ENCODE data around the gene INTS7.

The INTS7 gene

DNA sequence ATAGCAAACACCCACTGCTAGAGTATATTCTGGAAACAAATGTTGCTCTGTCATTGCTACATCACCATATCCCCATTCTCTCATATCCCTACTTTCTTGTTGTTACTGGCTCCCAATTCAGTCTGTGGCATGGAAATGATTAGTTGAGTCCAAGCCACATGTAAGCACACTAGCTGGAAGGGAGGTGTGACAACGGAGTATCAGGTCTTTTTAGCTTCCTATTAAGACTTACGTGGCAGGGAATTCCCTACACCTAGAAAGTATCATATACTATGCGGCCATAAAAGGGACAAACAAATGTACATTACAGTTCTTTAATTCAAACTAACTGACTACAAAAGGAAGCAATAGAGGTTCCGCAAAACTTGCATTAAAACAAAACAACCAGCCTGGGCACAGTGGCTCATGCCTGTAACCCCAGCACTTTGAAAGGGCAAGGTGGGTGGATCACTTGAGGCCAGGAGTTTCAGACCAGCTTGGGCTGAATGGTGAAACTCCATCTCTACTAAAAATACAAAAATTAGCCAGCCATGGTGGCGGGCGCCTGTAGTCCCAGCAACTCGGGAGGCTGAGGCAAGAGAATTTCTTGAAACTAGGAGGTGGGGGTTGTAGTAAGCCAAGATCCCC lies 48.6 kb downstream of the INTS7 start:
- Histone ChIP-seq H3K27me3 (ENCODE audit: insufficient read depth, low read length, poor library complexity, severe bottlenecking) (no peaks in the 10 kb centered on the region), H3K4me2 (ENCODE audit: low read depth, low read length, poor library complexity, severe bottlenecking) (no peak overlapping the region), H3F3A (ENCODE audit: low read depth) (no peaks in the 10 kb centered on the region), H3K9ac (ENCODE audit: low read depth, low read length, poor library complexity, severe bottlenecking) (no peak overlapping the region), H3K36me3 (ENCODE audit: insufficient read depth, low read length) (peaks cover 51% of the 10 kb centered on the region), H3K9me3 (ENCODE audit: insufficient read depth, low read depth, low read length) (no peaks in the 10 kb centered on the region), H3K4me1 (ENCODE audit: insufficient read depth, low read length, poor library complexity, severe bottlenecking) (no peaks in the 10 kb centered on the region), H3K79me2 (ENCODE audit: insufficient read depth, low read length) (no peaks in the 10 kb centered on the region), H3K4me3 (ENCODE audit: low read length, poor library complexity, severe bottlenecking) (no peak overlapping the region), H4K20me1 (ENCODE audit: insufficient read depth, low read length, poor library complexity, severe bottlenecking) (no peaks in the 10 kb centered on the region), H3K9me2 (replicated peaks; ENCODE audit: low read depth, low read length) (no peaks in the 10 kb centered on the region), H2AFZ (ENCODE audit: low read length) (no peak overlapping the region)
- TF ChIP-seq, protein P1, sequence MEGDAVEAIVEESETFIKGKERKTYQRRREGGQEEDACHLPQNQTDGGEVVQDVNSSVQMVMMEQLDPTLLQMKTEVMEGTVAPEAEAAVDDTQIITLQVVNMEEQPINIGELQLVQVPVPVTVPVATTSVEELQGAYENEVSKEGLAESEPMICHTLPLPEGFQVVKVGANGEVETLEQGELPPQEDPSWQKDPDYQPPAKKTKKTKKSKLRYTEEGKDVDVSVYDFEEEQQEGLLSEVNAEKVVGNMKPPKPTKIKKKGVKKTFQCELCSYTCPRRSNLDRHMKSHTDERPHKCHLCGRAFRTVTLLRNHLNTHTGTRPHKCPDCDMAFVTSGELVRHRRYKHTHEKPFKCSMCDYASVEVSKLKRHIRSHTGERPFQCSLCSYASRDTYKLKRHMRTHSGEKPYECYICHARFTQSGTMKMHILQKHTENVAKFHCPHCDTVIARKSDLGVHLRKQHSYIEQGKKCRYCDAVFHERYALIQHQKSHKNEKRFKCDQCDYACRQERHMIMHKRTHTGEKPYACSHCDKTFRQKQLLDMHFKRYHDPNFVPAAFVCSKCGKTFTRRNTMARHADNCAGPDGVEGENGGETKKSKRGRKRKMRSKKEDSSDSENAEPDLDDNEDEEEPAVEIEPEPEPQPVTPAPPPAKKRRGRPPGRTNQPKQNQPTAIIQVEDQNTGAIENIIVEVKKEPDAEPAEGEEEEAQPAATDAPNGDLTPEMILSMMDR (conservative IDR thresholded peaks at IDR 0.05; ENCODE audit: low read length), result no peak
- no peak for TF ChIP-seq EZH2phosphoT487 (IDR thresholded peaks at IDR 0.05; ENCODE audit: borderline replicate concordance)

DNA sequence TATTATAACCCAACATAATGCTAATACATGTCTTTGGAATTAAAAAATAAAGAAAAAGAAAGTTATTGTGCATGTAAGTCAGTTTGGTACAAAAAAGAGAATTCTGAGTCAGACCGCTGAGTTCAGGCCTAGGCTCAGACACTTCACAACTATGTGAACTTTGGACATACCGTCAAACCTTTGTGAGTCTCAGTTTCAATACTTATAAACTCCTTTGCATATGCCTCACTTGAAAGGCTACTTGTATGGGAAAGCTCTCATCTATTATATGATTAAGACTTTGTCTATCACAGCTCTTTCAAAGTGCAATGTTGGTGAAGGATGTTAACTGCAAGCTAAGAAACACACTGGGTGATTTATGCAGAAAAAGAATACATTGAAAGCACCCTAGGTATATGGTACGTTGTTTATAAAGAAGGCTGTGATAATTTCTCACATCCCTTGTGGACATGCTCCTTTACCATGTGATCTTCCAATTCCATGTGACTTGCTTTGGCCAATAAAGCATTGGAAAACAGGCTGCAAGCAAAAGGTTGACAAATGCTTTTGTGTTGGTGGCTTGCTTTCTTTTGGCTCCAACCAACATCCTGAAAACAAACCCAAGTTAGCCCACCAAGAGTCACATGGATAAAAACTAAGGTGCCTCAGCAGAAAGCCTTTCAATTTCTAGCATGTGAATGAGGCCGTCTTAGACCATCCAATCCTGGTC lies 49.6 kb downstream of the INTS7 start:
- Histone ChIP-seq H3K4me1 (ENCODE audit: insufficient read depth, low read length, poor library complexity, severe bottlenecking) (no peaks in the 10 kb centered on the region), H3K36me3 (ENCODE audit: insufficient read depth, low read length) (peaks cover 60% of the 10 kb centered on the region), H3K4me2 (ENCODE audit: low read depth, low read length, poor library complexity, severe bottlenecking) (no peak overlapping the region), H3K9me2 (replicated peaks; ENCODE audit: low read depth, low read length) (no peaks in the 10 kb centered on the region), H3K79me2 (ENCODE audit: insufficient read depth, low read length) (no peaks in the 10 kb centered on the region), H3K4me3 (ENCODE audit: low read length, poor library complexity, severe bottlenecking) (no peak overlapping the region), H2AFZ (ENCODE audit: low read length) (no peak overlapping the region), H3F3A (ENCODE audit: low read depth) (no peaks in the 10 kb centered on the region), H3K9ac (ENCODE audit: low read depth, low read length, poor library complexity, severe bottlenecking) (no peak overlapping the region), H3K9me3 (ENCODE audit: insufficient read depth, low read depth, low read length) (no peaks in the 10 kb centered on the region), H3K27me3 (ENCODE audit: insufficient read depth, low read length, poor library complexity, severe bottlenecking) (no peaks in the 10 kb centered on the region), H4K20me1 (ENCODE audit: insufficient read depth, low read length, poor library complexity, severe bottlenecking) (no peaks in the 10 kb centered on the region)
- TF ChIP-seq, protein P1 (conservative IDR thresholded peaks at IDR 0.05; ENCODE audit: low read length), result no peak
- TF ChIP-seq EZH2phosphoT487 (IDR thresholded peaks at IDR 0.05; ENCODE audit: borderline replicate concordance), result no peak

DNA sequence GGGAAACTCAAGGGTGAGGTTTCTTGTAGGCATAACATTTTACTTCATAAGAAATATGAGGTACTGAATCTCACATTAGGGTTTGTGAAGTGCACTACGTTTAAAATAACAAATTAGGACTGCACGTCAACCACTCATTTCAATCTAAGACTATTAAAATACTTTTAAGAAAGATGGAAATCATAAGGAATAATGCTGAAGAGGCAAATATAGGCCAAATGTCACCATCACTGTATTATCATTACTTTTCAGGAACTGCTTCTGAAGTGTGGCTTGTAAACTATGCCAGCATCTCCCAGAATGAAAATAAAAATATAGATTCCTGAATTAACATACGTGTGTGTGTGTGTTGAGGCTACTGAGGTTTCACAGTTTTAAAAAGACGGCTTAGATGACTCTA lies 56.8 kb downstream of the INTS7 start:
- H3K36me3 ChIP-seq (ENCODE audit: insufficient read depth, low read length), result peaks cover 90% of the 10 kb centered on the region
- H3K79me2 ChIP-seq (ENCODE audit: insufficient read depth, low read length), result no peaks in the 10 kb centered on the region
- H3K4me3 ChIP-seq (ENCODE audit: low read length, poor library complexity, severe bottlenecking), result no peak overlapping the region
- H3K27me3 ChIP-seq (ENCODE audit: insufficient read depth, low read length, poor library complexity, severe bottlenecking), result no peaks in the 10 kb centered on the region
- H3K4me1 ChIP-seq (ENCODE audit: insufficient read depth, low read length, poor library complexity, severe bottlenecking), result no peaks in the 10 kb centered on the region
- no peaks in the 10 kb centered on the region for H3K9me3 ChIP-seq (ENCODE audit: insufficient read depth, low read depth, low read length)
- no peak overlapping the region for H3K4me2 ChIP-seq (ENCODE audit: low read depth, low read length, poor library complexity, severe bottlenecking)
- no peak overlapping the region for H3K9ac ChIP-seq (ENCODE audit: low read depth, low read length, poor library complexity, severe bottlenecking)
- TF ChIP-seq, protein P1 (conservative IDR thresholded peaks at IDR 0.05; ENCODE audit: low read length), result no peak
- H2AFZ ChIP-seq (ENCODE audit: low read length), result no peak overlapping the region
- no peaks in the 10 kb centered on the region for H3F3A ChIP-seq (ENCODE audit: low read depth)
- no peaks in the 10 kb centered on the region for H4K20me1 ChIP-seq (ENCODE audit: insufficient read depth, low read length, poor library complexity, severe bottlenecking)
- no peaks in the 10 kb centered on the region for H3K9me2 ChIP-seq (replicated peaks; ENCODE audit: low read depth, low read length)
